H54 (cell line): ENCODE measurements around the gene CACNA1A.
"Not testable (repeated sequence)": the region's sequence is repeated elsewhere in the genome, so short reads cannot be mapped to it uniquely, and the experiment has no call there.

ENCODE experiments used
- DNase-seq: peaks from one replicate; pipeline ENCODE4 v3.0.0; 2011; ENCODE audit warnings: low spot score, mixed read lengths; ENCODE audit not compliant: insufficient read length
- FAIRE-seq: peaks from 3 replicates; lab custom pipeline; 2011; peaks lifted over from hg19 to GRCh38; lab: Jason Lieb, UNC
- POLR2A ChIP-seq: IDR thresholded peaks from 2 replicates; pipeline ENCODE4 v1.6.1; 2011; ENCODE audit warnings: low read depth, mild to moderate bottlenecking, low read length

Gene CACNA1A

DNA sequence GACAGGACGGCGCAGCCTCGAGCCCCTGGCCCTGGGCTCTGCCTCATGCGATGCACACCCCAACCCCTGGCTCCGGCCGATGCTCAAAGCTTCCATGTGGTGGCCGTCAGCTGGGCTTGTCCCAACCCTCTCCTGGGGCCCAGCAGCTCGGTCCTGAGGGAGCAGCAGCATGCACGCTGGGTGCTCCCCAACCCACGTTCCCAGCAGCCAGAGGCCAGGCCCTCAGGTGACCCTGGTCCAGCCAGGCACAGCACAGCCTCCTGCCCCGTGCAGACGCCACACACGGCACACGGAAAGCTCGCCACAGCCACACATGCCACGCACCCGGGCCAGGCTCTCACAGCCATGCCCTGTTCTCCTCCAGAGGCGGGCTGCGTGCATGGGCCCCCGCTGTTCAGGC is 295.3 kb downstream of the CACNA1A start:
- FAIRE-seq (no peak), DNase-seq (no peak)
- TF ChIP-seq POLR2A, result no peak

- no peak for FAIRE-seq
- TF ChIP-seq POLR2A, result no peak
Observed at GRCh38 chr19:13210339-13210775, 295.9 kb downstream of the CACNA1A start.

DNA sequence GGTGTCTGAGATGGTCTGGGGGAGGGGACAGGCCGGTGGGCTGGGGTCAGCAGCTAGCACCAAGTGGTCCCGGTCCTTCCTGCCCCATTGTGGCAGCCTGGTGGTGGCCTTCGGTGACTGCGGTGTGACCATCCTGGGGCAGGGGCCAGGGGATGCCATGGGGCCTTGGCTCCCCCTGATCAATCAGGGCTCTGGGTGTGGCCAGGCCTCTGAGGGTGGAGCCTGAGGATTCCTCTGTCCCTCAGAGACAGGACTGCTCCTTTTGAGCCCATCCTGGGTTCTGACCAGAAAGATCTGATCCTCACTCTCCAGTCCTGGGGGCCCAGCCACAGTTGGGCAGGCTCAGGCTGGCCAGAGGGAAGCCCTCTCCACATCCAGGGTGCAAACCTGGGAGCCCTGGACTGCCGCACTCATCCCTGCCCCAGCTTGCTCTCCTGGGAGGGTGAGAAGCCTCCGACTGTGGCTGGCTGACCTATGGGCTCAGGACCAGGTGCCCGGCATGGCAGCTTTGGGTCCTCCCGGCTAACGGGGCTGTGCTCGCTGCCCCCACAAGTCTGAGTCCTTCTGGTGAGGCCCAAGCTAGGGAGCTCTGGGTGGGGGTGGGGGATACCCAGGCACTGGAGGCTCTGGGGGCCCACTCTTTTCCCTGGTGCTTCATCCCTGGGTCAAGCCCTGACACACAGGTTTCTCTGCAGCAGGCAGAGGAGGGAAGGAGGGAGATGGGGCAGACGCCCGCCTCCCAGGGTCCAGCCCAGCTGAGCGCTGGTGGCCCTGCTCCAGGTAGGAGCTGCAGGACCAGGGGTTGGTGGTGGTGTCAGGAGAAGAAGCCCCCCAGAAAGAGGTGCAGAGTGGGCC is 296.6 kb downstream of the CACNA1A start:
- FAIRE-seq, result no peak
- no peak for TF ChIP-seq POLR2A
- DNase-seq, result no peak

More at GRCh38 chr19:13210339-13210775, 295.9 kb downstream of the CACNA1A start:
- DNase-seq, result no peak

GRCh38 chr19:13208672-13209483 is 297.4 kb downstream of the CACNA1A start:
- TF ChIP-seq POLR2A, result no peak
- FAIRE-seq, result no peak
- no peak for DNase-seq

DNA sequence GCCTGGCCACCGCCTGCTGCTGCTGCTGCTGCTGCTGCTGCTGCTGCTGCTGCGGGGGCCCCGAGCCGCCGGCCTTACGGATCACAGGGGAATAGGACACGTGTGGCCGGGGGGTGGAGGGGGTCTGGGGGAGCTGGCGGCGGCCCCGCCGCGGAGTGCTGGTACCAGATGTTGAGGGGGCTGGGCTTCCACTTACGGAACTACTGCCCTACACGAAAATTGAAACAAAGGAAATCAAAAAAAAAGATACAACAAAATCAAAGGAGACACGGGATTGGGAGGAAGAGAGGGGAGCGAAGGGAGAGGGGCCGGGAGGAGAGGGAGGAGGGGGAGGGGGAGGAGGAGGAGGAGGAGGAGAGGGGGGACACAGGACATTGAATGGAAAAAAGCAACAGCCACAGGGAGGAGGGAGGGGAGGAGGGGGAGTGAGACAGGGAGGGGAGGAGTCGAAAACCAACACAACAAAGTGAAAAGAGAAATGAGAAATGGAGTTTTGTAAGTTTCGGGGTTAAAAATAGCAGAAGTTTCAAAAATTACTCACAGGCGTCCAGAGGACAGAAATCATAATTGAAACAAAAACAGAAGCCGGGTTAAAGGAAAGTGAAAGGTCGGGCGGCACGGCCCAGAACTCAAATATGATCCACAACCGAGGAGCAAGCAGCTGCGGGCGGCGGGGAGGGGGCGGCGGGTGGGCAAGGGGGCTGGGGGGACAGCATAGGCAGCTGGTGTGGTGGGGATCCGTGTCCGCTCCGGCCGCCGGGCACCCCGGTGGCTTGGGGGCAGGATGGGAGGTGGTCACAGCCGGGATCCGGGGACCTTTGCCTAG is 298.2 kb downstream of the CACNA1A start:
- no peak for TF ChIP-seq POLR2A
- FAIRE-seq, result no peak
- no peak for DNase-seq

DNA sequence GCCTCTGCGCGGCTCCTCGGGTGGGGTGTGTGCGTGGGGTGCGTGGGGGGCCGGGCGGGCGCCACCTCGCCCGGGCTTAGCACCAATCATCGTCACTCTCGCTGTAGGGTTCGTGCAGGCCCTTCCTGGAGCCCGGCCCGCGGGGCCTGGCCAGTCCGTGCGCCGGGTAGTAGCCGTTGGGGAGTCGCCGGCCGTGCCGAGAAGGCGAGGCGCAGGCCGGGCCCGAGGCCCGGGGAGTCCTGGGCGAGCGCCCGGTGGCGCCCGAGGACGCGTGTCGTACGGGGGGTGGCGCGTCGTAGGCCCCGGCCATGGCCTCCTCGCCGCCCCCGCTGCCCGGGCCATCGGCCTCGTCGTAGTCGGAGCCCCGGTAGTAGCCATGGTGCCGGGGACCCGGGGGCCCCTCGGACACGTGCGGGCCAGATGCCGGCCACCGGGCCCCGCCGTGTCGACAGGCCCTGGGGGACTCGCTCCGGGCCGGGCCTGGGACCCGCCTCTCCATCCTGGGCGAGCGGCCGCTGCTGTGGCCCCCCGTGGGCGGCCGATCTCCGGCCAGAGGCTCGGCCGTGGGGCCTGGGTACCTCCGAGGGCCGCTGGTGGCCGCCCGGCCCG is 298.9 kb downstream of the CACNA1A start:
- no peak for TF ChIP-seq POLR2A
- no peak for DNase-seq
- FAIRE-seq, result no peak

GRCh38 chr19:13206587-13206986 is 299.7 kb downstream of the CACNA1A start:
- FAIRE-seq (no peak), DNase-seq (no peak)
- no peak for TF ChIP-seq POLR2A

DNA sequence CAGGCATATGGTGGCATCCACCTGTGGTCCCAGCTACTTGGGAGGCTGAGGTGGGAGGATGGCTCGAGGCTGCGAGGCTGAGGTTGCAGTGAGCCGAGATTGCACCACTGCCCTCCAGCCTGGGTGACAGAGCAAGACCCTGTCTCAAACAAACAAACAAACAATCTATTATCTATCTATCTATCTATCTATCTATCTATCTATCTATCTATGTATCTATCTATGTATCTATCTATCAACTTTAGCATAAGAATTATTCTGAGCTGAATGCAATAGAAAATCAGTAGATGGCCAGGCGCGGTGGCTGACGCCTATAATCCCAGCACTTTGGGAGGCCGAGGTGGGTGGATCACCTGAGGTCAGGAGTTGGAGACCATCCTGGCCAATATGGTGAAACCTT is 304.2 kb downstream of the CACNA1A start:
- FAIRE-seq, DNase-seq: not testable (repeated sequence)

- no peak for DNase-seq
- no peak for TF ChIP-seq POLR2A
- FAIRE-seq, result no peak
Observed at GRCh38 chr19:13198634-13199033, 307.6 kb downstream of the CACNA1A start.

DNA sequence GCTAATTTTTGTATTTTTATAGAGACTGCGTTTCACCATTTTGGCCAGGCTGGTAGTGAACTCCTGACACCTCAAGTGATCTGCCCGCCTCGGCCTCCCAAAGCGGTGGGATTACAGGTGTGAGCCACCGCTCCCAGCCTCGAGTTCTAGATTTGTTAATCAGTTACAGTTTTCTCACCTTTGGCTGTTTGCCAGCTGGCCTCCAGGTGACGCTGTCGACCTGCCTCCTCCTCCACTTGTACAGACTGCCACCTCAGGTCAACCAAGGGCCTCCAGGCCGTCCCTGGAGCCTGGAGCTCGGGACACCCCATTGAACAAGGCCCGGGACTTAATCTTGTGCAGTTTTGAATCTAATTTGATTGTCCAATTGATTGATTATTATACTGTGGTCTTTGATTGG is 310.6 kb downstream of the CACNA1A start:
- DNase-seq (no peak), FAIRE-seq (no peak)
- TF ChIP-seq POLR2A, result no peak

GRCh38 chr19:13190781-13191540 is 315.3 kb downstream of the CACNA1A start:
- TF ChIP-seq POLR2A, result no peak
- no peak for FAIRE-seq
- no peak for DNase-seq

DNA sequence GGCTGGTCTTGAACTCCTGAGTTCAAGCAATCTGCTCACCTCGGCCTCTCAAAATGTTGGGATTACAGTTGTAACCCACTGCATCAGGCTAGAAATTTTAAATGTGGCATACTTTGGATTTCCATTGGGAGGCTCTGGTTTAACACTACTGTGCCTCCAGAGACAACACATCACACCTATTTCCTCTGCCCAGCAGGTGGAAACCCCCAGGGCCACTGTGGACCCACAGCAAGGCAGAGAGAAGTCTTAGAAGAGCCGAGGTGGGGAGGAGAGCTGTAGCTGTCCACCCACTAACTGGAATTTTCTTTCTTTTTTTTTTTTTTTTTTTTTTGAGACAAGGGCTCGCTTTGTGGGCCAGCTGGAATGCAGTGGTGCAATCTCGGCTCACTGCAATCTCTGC is 316.7 kb downstream of the CACNA1A start:
- DNase-seq, result no peak

More for the DNA sequence above, 316.7 kb downstream of the CACNA1A start:
- no peak for TF ChIP-seq POLR2A
- no peak for FAIRE-seq
